MM.1S (cell line): ENCODE measurements around the gene TMEFF1.

ENCODE experiments used
- CTCF ChIP-seq: fragments of 300-600 bp; sonication (generic); IDR thresholded peaks from 2 replicates; pipeline ENCODE4 v1.5.1; 2016; ENCODE audit warnings: antibody characterized with exemption, low read length, mixed read lengths
- EZH2 ChIP-seq: fragments of 300-600 bp; sonication (generic); optimal IDR thresholded peaks from 2 replicates; pipeline ENCODE3; 2017; ENCODE audit warnings: low read depth, mild to moderate bottlenecking, antibody characterized with exemption, low read length, mixed read lengths

GRCh38 chr9:100445903-100446549, 26.9 kb upstream of the TMEFF1 start:
- no peak for TF ChIP-seq CTCF
- TF ChIP-seq EZH2: no peak
